Measurements from ENCODE around the gene TTBK1.

The TTBK1 gene

GRCh38 chr6:43291708-43292107, 48.4 kb downstream of the TTBK1 start:
- no peak overlapping the region for H3K4me3 ChIP-seq (ENCODE audit: low read depth, low read length)
- TF ChIP-seq CTCF (IDR thresholded peaks at IDR 0.05; ENCODE audit: control insufficient read depth, extremely low read depth, insufficient read depth): no peak
- DNase-seq (ENCODE audit: low read depth): no peak

DNA sequence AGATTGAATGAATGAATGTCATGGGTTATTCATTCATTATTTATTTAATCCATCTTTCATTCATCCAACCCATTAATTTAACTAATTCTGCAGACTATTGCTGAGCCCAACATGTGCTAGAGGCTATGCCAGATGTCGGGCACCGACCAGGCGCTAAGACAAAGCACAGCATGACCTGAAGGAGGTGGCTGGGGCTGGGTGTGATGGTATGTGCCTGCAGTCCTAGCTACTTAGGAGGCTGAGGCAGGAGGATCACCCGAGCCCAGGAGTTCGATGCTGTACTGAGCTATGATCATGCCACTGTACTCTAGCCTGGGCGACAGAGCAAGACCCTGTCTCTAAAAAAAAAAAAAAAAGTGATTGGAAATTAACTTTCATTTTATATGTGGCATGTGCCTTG, 49.1 kb downstream of the TTBK1 start:
- TF ChIP-seq CTCF (IDR thresholded peaks at IDR 0.05; ENCODE audit: control insufficient read depth, extremely low read depth, insufficient read depth): no peak
- DNase-seq (ENCODE audit: low read depth): no peak
- H3K4me3 ChIP-seq (ENCODE audit: low read depth, low read length): no peak overlapping the region

GRCh38 chr6:43292763-43293318, 49.6 kb downstream of the TTBK1 start:
- H3K4me3 ChIP-seq (ENCODE audit: low read depth, low read length): no peak overlapping the region
- DNase-seq (ENCODE audit: low read depth): no peak
- TF ChIP-seq CTCF (IDR thresholded peaks at IDR 0.05; ENCODE audit: control insufficient read depth, extremely low read depth, insufficient read depth): no peak

GRCh38 chr6:43293698-43294097, 50.4 kb downstream of the TTBK1 start:
- DNase-seq (ENCODE audit: low read depth): no peak
- no peak for TF ChIP-seq CTCF (IDR thresholded peaks at IDR 0.05; ENCODE audit: control insufficient read depth, extremely low read depth, insufficient read depth)
- no peak overlapping the region for H3K4me3 ChIP-seq (ENCODE audit: low read depth, low read length)

- no peak for DNase-seq (ENCODE audit: low read depth)
- TF ChIP-seq CTCF (IDR thresholded peaks at IDR 0.05; ENCODE audit: control insufficient read depth, extremely low read depth, insufficient read depth): no peak
- H3K4me3 ChIP-seq (ENCODE audit: low read depth, low read length): no peak overlapping the region
Observed at GRCh38 chr6:43294536-43294935, 51.3 kb downstream of the TTBK1 start.

GRCh38 chr6:43295456-43295855, 52.2 kb downstream of the TTBK1 start:
- no peak for TF ChIP-seq CTCF (IDR thresholded peaks at IDR 0.05; ENCODE audit: control insufficient read depth, extremely low read depth, insufficient read depth)
- no peak overlapping the region for H3K4me3 ChIP-seq (ENCODE audit: low read depth, low read length)
- no peak for DNase-seq (ENCODE audit: low read depth)

DNA sequence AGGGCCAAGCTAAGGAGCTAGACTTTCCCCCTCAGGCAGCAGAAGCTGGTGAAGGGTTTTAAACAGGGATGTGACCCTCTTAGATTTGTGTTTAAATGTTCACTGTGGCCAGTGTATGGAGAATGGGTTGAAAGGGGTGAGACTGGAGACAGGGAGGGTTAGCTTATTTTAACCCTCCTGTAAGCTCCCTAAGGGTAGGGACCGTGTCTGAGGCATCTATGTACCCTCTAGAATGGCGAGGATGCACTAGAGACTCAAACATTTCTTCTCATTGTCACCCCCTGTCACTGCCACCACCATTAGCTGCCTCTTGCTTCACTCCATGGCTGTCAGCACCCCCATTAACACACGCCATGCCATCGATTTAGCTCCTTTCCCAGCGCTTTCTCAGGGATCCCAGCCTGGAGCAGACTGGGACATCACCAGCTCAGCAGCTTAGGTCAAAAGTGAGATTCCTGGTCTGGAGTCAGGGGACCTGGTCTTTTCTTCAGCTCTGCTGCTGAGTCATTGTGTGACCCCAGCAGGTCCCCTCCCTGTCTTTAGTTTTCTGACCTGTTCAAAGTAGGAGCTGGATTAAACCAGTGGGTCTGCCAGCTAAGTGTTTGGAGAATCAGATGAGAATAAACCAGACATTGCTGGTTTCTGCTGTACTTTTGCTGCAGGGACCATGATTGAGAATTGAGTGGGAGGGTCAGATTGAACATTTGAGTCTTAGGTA, 53.7 kb downstream of the TTBK1 start:
- no peak for DNase-seq (ENCODE audit: low read depth)
- TF ChIP-seq CTCF (IDR thresholded peaks at IDR 0.05; ENCODE audit: control insufficient read depth, extremely low read depth, insufficient read depth): no peak
- H3K4me3 ChIP-seq (ENCODE audit: low read depth, low read length): no peak overlapping the region
